ENCODE data around the gene TUBB4A.

GRCh38 chr19:6518145-6518911 is 16.2 kb upstream of the TUBB4A start:
- TF ChIP-seq CTCF (IDR thresholded peaks at IDR 0.05) (no peak), EZH2 (IDR thresholded peaks at IDR 0.05) (no peak)
